ENCODE data around the gene CCDC33. TPM values are rescaled to one million over a fixed set of nuclear protein-coding genes. Genes with fewer than 3 reads are reported as not detected.

The CCDC33 gene
- total and polyA plus RNA-seq, 10 of the 15 experiments (the other 5 are each of a cell fraction or from before 2014, with no cell fraction given), result 0.57 to 5.8 (median 4.3) TPM

GRCh38 chr15:74200412-74200815, 35.7 kb upstream of the CCDC33 start:
- intact Hi-C loops (cut with micrococcal nuclease; ENCODE audit: unreplicated experiment) (no loop called here), in situ Hi-C loops (cut with MboI) (no loop called here)
- Histone ChIP-seq H4K20me1 (ENCODE audit: control insufficient read depth, insufficient read depth) (no peaks in the 10 kb centered on the region), H3K9ac (ENCODE audit: control insufficient read depth, insufficient read depth, low read length) (no peak overlapping the region), H2AFZ (ENCODE audit: control insufficient read depth, low read depth, low read length) (no peak overlapping the region), H3K4me3 (no peak overlapping the region), H3K79me2 (ENCODE audit: control insufficient read depth, insufficient read depth, low read length) (no peaks in the 10 kb centered on the region), H3K4me2 (ENCODE audit: control insufficient read depth, insufficient read depth) (no peak overlapping the region), H3K4me1 (ENCODE audit: control insufficient read depth, insufficient read depth, low read length) (peaks cover 19% of the 10 kb centered on the region), H3K27ac (ENCODE audit: control insufficient read depth, insufficient read depth) (no peak overlapping the region), H3K9me3 (replicated peaks; ENCODE audit: control insufficient read depth, insufficient read depth, low read length) (no peaks in the 10 kb centered on the region), H3K36me3 (ENCODE audit: control insufficient read depth in 2 of 2, insufficient read depth in 2 of 2, low read length in 1 of 2) (no peaks in the 10 kb centered on the region), H3K27me3 (replicated peaks in 1 of 2; ENCODE audit: control insufficient read depth in 2 of 2, insufficient read depth in 2 of 2, low read length in 1 of 2) (no peaks in the 10 kb centered on the region)
- SMC1A ChIA-PET (ENCODE audit: uncharacterized antibody, unreplicated experiment), result interaction anchor here (1.1 kb wide), 1 partner anchor 12 kb away, joined by 3 read pairs; no protein-coding TSS in a partner anchor
- POLR2A ChIA-PET, result no interaction called here
- no peak for TF ChIP-seq POLR2AphosphoS2 (IDR thresholded peaks at IDR 0.05; ENCODE audit: low read depth, low read length)
- TF ChIP-seq CEBPB (IDR thresholded peaks at IDR 0.05; ENCODE audit: borderline replicate concordance in 1 of 2, low read depth in 2 of 2, low read length in 2 of 2), result 0 out of 4 replicates have a peak, but pooled peaks of 1 of the 2 experiments have one; percentile 24
- TF ChIP-seq NFIC (IDR thresholded peaks at IDR 0.05; ENCODE audit: low read depth, low read length), result peak; percentile 33; the same call in 1 of the 2 replicates
- peak; percentile 22; the same call in 1 of the 2 replicates for TF ChIP-seq RUNX3 (IDR thresholded peaks at IDR 0.05; ENCODE audit: low read length)
- TF ChIP-seq, protein P1, sequence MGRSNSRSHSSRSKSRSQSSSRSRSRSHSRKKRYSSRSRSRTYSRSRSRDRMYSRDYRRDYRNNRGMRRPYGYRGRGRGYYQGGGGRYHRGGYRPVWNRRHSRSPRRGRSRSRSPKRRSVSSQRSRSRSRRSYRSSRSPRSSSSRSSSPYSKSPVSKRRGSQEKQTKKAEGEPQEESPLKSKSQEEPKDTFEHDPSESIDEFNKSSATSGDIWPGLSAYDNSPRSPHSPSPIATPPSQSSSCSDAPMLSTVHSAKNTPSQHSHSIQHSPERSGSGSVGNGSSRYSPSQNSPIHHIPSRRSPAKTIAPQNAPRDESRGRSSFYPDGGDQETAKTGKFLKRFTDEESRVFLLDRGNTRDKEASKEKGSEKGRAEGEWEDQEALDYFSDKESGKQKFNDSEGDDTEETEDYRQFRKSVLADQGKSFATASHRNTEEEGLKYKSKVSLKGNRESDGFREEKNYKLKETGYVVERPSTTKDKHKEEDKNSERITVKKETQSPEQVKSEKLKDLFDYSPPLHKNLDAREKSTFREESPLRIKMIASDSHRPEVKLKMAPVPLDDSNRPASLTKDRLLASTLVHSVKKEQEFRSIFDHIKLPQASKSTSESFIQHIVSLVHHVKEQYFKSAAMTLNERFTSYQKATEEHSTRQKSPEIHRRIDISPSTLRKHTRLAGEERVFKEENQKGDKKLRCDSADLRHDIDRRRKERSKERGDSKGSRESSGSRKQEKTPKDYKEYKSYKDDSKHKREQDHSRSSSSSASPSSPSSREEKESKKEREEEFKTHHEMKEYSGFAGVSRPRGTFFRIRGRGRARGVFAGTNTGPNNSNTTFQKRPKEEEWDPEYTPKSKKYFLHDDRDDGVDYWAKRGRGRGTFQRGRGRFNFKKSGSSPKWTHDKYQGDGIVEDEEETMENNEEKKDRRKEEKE (IDR thresholded peaks at IDR 0.05), result no peak
- peak; percentile 28 for TF ChIP-seq JUNB (IDR thresholded peaks at IDR 0.05)
- BruUV-seq (replicated peaks), result no TSS peak
- 0% methylated on average over 1 of the region's 1 CpG for WGBS (ENCODE audit: insufficient coverage, insufficient replicate concordance, low lambda C conversion rate, missing lambda C conversion rate)
- ATAC-seq (peak; percentile 50), FAIRE-seq (no peak), DNase-seq (ENCODE audit: low read depth, low spot score) (no peak)
- RAD21 ChIA-PET (ENCODE audit: unreplicated experiment), result interaction anchor here (0.7 kb wide), 1 partner anchor 42 kb away, joined by 3 read pairs; no protein-coding TSS in a partner anchor
- CTCF ChIA-PET, result interaction anchor here (0.6 kb wide), 2 partner anchors 61 to 96 kb away, joined by 3 read pairs; no protein-coding TSS in a partner anchor

Data from GM12878 (cell line).